B cell (primary cell): ENCODE measurements around the gene MS4A4E.

Source experiments
- EZH2 ChIP-seq: IDR thresholded peaks from 2 replicates; pipeline ENCODE4 v1.6.1; 2012; ENCODE audit warnings: borderline replicate concordance, low read depth, mild to moderate bottlenecking, moderate library complexity, low read length; ENCODE audit not compliant: insufficient read depth, poor library complexity, severe bottlenecking
- TF ChIP-seq, protein P1 (sequence below): fragments of 200-600 bp; IDR thresholded peaks from one replicate; pipeline ENCODE4 v1.8.0; 2022; ENCODE audit warnings: antibody characterized with exemption, mild to moderate bottlenecking

DNA sequence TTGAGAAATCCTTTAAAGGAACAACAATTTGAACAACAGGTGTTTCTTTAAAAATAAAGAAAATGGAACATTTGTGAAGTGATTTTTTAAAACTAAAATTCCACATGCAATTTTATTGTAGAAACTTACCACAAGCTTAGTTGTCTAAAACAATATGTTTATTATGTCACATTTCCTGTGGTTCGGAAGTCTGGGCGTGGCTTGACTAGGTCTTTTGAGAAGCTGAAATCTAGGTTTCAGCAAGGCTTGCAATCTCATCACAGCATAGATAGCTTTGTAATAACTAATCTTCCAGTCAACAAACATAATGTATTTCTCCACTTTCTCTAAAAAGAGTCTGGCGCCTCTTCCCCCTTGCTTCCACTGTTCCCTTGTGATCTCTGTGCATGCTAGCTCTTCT is 87.0 kb downstream of the MS4A4E start:
- TF ChIP-seq, protein P1, sequence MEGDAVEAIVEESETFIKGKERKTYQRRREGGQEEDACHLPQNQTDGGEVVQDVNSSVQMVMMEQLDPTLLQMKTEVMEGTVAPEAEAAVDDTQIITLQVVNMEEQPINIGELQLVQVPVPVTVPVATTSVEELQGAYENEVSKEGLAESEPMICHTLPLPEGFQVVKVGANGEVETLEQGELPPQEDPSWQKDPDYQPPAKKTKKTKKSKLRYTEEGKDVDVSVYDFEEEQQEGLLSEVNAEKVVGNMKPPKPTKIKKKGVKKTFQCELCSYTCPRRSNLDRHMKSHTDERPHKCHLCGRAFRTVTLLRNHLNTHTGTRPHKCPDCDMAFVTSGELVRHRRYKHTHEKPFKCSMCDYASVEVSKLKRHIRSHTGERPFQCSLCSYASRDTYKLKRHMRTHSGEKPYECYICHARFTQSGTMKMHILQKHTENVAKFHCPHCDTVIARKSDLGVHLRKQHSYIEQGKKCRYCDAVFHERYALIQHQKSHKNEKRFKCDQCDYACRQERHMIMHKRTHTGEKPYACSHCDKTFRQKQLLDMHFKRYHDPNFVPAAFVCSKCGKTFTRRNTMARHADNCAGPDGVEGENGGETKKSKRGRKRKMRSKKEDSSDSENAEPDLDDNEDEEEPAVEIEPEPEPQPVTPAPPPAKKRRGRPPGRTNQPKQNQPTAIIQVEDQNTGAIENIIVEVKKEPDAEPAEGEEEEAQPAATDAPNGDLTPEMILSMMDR, result no peak
- TF ChIP-seq EZH2, result no peak
